Natural killer cell (primary cell): Measurements from ENCODE around the gene RAI1. TPM values are rescaled to one million over a fixed set of nuclear protein-coding genes. Genes with fewer than 3 reads are reported as not detected.

ENCODE experiments used
- ATAC-seq, 3 donors: fragments of 150-1000 bp in 2 of 3; fragments of 200-7000 bp in 1 of 3; cut with Tn5 transposase; 1 replicate in 1 of 3; 2 replicates in 2 of 3; pipeline ENCODE4 v1.10.0; 2021; ENCODE audit warnings: mild to moderate bottlenecking in 2 of 3, moderate library complexity in 2 of 3
- DNase-seq, 2 donors: peaks; one replicate each; pipeline versions ENCODE4 v3.0.0 to v3.0.0-alpha.2; 2013 to 2021; ENCODE audit warnings: mixed read lengths in 1 of 2
- H3K27ac ChIP-seq: one replicate; pipeline ENCODE4 v1.5.1; 2013; ENCODE audit warnings: mild to moderate bottlenecking, low read length
- H3K27me3 ChIP-seq: one replicate; pipeline ENCODE4 v1.6.1; 2013; ENCODE audit warnings: low read length; ENCODE audit not compliant: control insufficient read depth, insufficient read depth
- H3K36me3 ChIP-seq: one replicate; pipeline ENCODE4 v1.6.1; 2013; ENCODE audit warnings: low read length; ENCODE audit not compliant: control insufficient read depth, insufficient read depth
- H3K4me1 ChIP-seq: one replicate; pipeline ENCODE4 v1.6.1; 2013; ENCODE audit warnings: low read length; ENCODE audit not compliant: control insufficient read depth, insufficient read depth
- H3K4me3 ChIP-seq: one replicate; pipeline ENCODE4 v1.5.1; 2013; ENCODE audit warnings: low read length
- H3K9me3 ChIP-seq: one replicate; pipeline ENCODE4 v1.6.1; 2013; ENCODE audit warnings: low read length; ENCODE audit not compliant: control insufficient read depth, insufficient read depth
- H3K27ac Mint-ChIP-seq, 2 donors: one replicate each; pipeline ENCODE4 v1.8.0; 2022; ENCODE audit warnings: mild to moderate bottlenecking in 2 of 2, mixed read lengths in 2 of 2, moderate library complexity in 1 of 2
- H3K27me3 Mint-ChIP-seq, 2 donors: one replicate each; pipeline ENCODE4 v1.8.0; 2022; ENCODE audit warnings: low read depth in 2 of 2, mixed read lengths in 2 of 2
- H3K36me3 Mint-ChIP-seq: one replicate; pipeline ENCODE4 v1.8.0; 2022; ENCODE audit warnings: mixed read lengths
- H3K4me1 Mint-ChIP-seq, 2 donors: one replicate each; pipeline ENCODE4 v1.8.0; 2022; ENCODE audit warnings: mixed read lengths in 2 of 2
- H3K4me3 Mint-ChIP-seq: one replicate; pipeline ENCODE4 v1.8.0; 2022; ENCODE audit warnings: mild to moderate bottlenecking, moderate library complexity, mixed read lengths
- H3K9me3 Mint-ChIP-seq, 2 donors: one replicate each; pipeline ENCODE4 v1.8.0; 2022; ENCODE audit warnings: mixed read lengths in 2 of 2
- WGBS: methylation state at CpG from one replicate; pipeline ENCODE4 v1.1.7; 2013; ENCODE audit warnings: missing lambda C conversion rate; ENCODE audit not compliant: insufficient coverage; 5-methylcytosine and 5-hydroxymethylcytosine counted together
- intact Hi-C: fragments of 100-400 bp; cut with micrococcal nuclease; formaldehyde crosslinking; loops from one replicate; pipeline ENCODE4 v1.14.2; 2022
- total RNA-seq, 4 donors: library from RNA; stranded (reverse); fragments of 120-200 nt in 1 of 4; gene quantifications; one replicate each; pipeline versions ENCODE4 v1.2.3 to v1.2.4, GENCODE V29; 2013 to 2022
- TF ChIP-seq, protein P1 (sequence below): fragments of 200-600 bp; IDR thresholded peaks from one replicate; pipeline ENCODE4 v1.8.0; 2022; ENCODE audit warnings: antibody characterized with exemption

RAI1 gene
- total RNA-seq, 3 donors from 2014 or later (not counting 1 experiment from before 2014, with no cell fraction given) = 39.8 to 55.0 (median 49.4) TPM

DNA sequence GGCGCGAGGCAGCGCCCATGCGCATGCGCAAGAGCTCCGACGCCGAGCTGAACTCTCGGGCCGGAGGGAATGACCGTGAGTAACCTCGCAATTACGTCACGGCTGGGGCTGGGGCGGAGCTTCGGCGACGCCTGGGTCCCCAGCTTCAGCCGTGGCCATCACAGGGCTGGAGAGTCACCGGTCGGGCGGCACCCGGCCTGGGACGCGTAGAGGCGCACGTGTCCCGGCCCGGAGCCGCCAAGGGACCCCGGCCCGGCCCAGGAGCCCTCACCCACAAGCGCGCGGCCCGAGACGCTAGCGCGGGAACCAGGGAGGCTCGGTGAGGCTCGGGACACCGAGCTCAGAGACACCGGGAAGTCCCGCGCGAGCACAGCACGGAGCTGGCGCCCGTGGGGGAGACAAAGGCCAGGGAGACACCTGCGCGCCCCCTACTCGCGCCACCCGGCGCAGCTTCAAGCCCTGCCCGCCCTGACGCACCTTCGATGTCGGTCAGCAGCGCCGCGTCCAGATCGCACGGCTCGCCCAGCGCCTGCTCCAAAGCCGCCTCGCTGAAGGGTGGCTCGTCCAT is 155.1 kb downstream of the RAI1 start:
- peak overlapping the region; percentile 80 for H3K4me3 ChIP-seq
- under 1% methylated on average over 69 of the region's 69 CpGs for WGBS
- DNase-seq = peak; percentile 99

DNA sequence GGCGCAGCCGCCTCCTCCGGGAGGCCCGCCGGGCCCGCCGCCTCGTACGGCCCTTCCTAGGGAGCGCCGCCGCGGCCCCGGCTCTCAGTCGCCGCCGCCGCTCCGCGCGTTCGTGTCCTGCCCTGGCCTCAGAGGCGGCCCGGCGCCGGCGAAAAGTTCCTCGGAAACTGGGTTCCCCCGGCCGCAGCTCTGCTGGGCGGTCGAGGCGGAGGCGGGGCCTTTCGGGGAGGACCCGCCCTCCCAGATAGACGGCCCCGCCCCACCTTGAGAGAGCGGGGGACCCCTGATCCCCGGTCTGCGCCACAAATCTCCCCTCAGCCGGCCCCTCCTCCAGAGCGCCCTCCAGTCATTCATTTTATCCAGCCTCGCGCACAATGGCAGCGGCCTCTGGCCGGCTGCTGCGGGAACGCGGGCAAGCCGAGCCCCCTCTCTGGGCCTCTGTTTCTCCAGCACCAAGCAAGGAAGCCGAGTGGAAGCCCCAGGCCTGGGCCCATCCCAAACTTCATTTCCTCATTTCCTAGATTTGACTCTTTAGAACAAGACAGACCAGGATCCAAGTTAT is 155.6 kb downstream of the RAI1 start, which contains the start of gene SREBF1:
Gene SREBF1 (minus strand): TSS at position 169 of the 562 bp plus-strand sequence. CDS start 169 bp downstream, outside the sequence.
- ATAC-seq (peak; percentile 38 to 51 (median 49)), DNase-seq (peak; percentile 73 to 80)
- Mint-ChIP-seq H3K36me3 (no peaks in the 10 kb centered on the region), H3K9me3 (no peaks in the 10 kb centered on the region), H3K4me3 (peak within 1 kb of the TSS; percentile 92), H3K27ac (peak within 1 kb of the TSS; percentile 92 to 98), H3K4me1 (peaks cover 26 to 44% of the 10 kb centered on the region in 2 donors), H3K27me3 (no peaks in the 10 kb centered on the region)
- Histone ChIP-seq H3K9me3 (no peaks in the 10 kb centered on the region), H3K36me3 (no peaks in the 10 kb centered on the region), H3K4me3 (peak within 1 kb of the TSS; percentile 80), H3K4me1 (peaks cover 63% of the 10 kb centered on the region), H3K27me3 (no peaks in the 10 kb centered on the region), H3K27ac (peak within 1 kb of the TSS; percentile 98)
- 4% methylated on average over 52 of the region's 52 CpGs for WGBS
- TF ChIP-seq, protein P1, sequence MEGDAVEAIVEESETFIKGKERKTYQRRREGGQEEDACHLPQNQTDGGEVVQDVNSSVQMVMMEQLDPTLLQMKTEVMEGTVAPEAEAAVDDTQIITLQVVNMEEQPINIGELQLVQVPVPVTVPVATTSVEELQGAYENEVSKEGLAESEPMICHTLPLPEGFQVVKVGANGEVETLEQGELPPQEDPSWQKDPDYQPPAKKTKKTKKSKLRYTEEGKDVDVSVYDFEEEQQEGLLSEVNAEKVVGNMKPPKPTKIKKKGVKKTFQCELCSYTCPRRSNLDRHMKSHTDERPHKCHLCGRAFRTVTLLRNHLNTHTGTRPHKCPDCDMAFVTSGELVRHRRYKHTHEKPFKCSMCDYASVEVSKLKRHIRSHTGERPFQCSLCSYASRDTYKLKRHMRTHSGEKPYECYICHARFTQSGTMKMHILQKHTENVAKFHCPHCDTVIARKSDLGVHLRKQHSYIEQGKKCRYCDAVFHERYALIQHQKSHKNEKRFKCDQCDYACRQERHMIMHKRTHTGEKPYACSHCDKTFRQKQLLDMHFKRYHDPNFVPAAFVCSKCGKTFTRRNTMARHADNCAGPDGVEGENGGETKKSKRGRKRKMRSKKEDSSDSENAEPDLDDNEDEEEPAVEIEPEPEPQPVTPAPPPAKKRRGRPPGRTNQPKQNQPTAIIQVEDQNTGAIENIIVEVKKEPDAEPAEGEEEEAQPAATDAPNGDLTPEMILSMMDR = no peak
- intact Hi-C loops = loop anchor here (1.0 to 5.0 kb wide), 4 partner anchors 13 to 85 kb away; no protein-coding TSS in a partner anchor

More for the DNA sequence above, 155.1 kb downstream of the RAI1 start:
- peaks cover 63% of the 10 kb centered on the region for H3K4me1 ChIP-seq
- Mint-ChIP-seq H3K36me3 (no peaks in the 10 kb centered on the region), H3K4me1 (peaks cover 26 to 44% of the 10 kb centered on the region in 2 donors), H3K4me3 (peak overlapping the region; percentile 92), H3K9me3 (no peaks in the 10 kb centered on the region), H3K27ac (peak overlapping the region; percentile 92 to 98), H3K27me3 (no peaks in the 10 kb centered on the region)
- H3K27ac ChIP-seq = peak overlapping the region; percentile 98
- no peaks in the 10 kb centered on the region for H3K36me3 ChIP-seq
- H3K9me3 ChIP-seq = no peaks in the 10 kb centered on the region
- intact Hi-C loops = loop anchor here (1.0 to 5.0 kb wide), 4 partner anchors 12 to 84 kb away; no protein-coding TSS in a partner anchor
- peak; percentile 77 to 92 (median 80) for ATAC-seq
- H3K27me3 ChIP-seq = no peaks in the 10 kb centered on the region
- TF ChIP-seq, protein P1 = no peak

DNA sequence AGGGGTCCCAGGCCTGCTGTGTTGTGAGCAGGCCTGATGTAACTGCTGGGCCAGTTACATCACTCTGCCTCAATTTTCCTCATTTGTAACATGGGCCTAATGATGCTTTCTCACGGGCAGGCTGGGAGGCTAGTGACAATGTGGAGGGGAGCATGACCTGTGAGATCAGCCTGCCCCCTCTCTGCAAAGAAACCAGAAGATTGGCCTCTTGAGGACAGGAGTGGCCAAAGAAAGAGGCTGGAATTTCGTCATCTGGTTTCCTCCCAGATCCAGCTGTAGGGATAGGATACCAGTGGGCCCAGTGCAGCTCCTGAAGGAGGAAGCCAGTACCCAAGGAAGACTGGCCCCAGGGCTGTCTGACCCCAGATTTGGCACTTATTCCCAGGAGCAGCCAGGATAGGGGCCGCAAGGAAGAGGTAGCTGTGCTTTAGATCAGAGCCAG is 156.1 kb downstream of the RAI1 start:
- no peaks in the 10 kb centered on the region for H3K36me3 ChIP-seq
- no peaks in the 10 kb centered on the region for H3K36me3 Mint-ChIP-seq
- peak overlapping the region; percentile 80 for H3K4me3 ChIP-seq
- ATAC-seq (no peak), DNase-seq (no peak)
- H3K27me3 ChIP-seq = no peaks in the 10 kb centered on the region
- no peaks in the 10 kb centered on the region for H3K9me3 ChIP-seq
- H3K4me3 Mint-ChIP-seq = peak overlapping the region; percentile 92
- H3K27ac ChIP-seq = peak overlapping the region; percentile 98
- intact Hi-C loops = loop anchor here (2.0 to 5.0 kb wide), 3 partner anchors 13 to 85 kb away; no protein-coding TSS in a partner anchor
- H3K4me1 Mint-ChIP-seq = peaks cover 26 to 40% of the 10 kb centered on the region in 2 donors
- no peaks in the 10 kb centered on the region for H3K9me3 Mint-ChIP-seq
- WGBS = 91% methylated on average over 3 of the region's 3 CpGs
- peaks cover 63% of the 10 kb centered on the region for H3K4me1 ChIP-seq
- H3K27ac Mint-ChIP-seq = peak overlapping the region; percentile 92 to 98
- H3K27me3 Mint-ChIP-seq = no peaks in the 10 kb centered on the region
- TF ChIP-seq, protein P1 = no peak
